Uterus (tissue), 4 donors: ENCODE results near the gene GPR158. TPM values are rescaled to one million over a fixed set of nuclear protein-coding genes. Genes with fewer than 3 reads are reported as not detected.

ENCODE experiments used
- DNase-seq, 2 donors: peaks; one replicate each; pipeline ENCODE4 v3.0.0-alpha.2; 2019 to 2020
- H3K27ac ChIP-seq, 2 donors: fragments of 200-600 bp; sonication (generic); 1 replicate in 1 of 2; 2 replicates in 1 of 2; pipeline ENCODE4 v1.5.1; 2016 to 2018
- H3K27me3 ChIP-seq, 2 donors: fragments of 200-600 bp; sonication (generic); one replicate each; pipeline ENCODE4 v1.5.1; 2018 to 2019; ENCODE audit warnings: control low read depth in 1 of 2
- H3K36me3 ChIP-seq, 2 donors: fragments of 200-600 bp; sonication (generic); one replicate each; pipeline ENCODE4 v1.5.1; 2019; ENCODE audit warnings: control low read depth in 1 of 2
- H3K4me1 ChIP-seq, 2 donors: fragments of 200-600 bp; sonication (generic); one replicate each; pipeline ENCODE4 v1.5.1; 2018 to 2019; ENCODE audit warnings: control low read depth in 1 of 2
- H3K4me3 ChIP-seq, 2 donors: fragments of 200-600 bp; sonication (generic); 1 replicate in 1 of 2; 2 replicates in 1 of 2; pipeline ENCODE4 v1.5.1; 2018 to 2019; ENCODE audit warnings: mild to moderate bottlenecking in 1 of 2
- H3K9me3 ChIP-seq, 2 donors: fragments of 200-600 bp; sonication (generic); one replicate each; pipeline ENCODE4 v1.5.1; 2019; ENCODE audit warnings: control low read depth in 1 of 2
- CTCF ChIP-seq, 4 experiments: fragments of 200-600 bp in 2 of 4; fragments of 450-650 bp in 2 of 4; sonication (generic) in 2 of 4; IDR thresholded peaks; one replicate each; pipeline ENCODE4 v1.5.1; 2016 to 2019; ENCODE audit warnings: antibody characterized with exemption in 4 of 4, mild to moderate bottlenecking in 2 of 4, moderate library complexity in 1 of 4
- POLR2A ChIP-seq, 2 donors: fragments of 450-650 bp; IDR thresholded peaks; one replicate each; pipeline ENCODE4 v1.6.1; 2016; ENCODE audit warnings: antibody characterized with exemption in 2 of 2, mild to moderate bottlenecking in 1 of 2, moderate library complexity in 1 of 2
- intact Hi-C: fragments of 100-400 bp; cut with DNase I; formaldehyde crosslinking; loops from one replicate; pipeline ENCODE4 v1.15.1; 2023; ENCODE audit warnings: low total_unique reads
- total RNA-seq, 4 donors: library from RNA; depleted of rRNA in 3 of 4; stranded (reverse); fragments of >200 nt in 3 of 4; gene quantifications; one replicate each; pipeline versions ENCODE4 v1.1.0 to v1.2.4, GENCODE V29; 2014 to 2023
- donor health status: DM: yes; HTN: yes; CAD: no.

Gene GPR158
- total RNA-seq, 4 donors from 2014 or later: 0.07 TPM; not detected in 3

GRCh38 chr10:25522946-25523608 is 348.3 kb downstream of the GPR158 start:
- TF ChIP-seq POLR2A (IDR thresholded peaks at IDR 0.05) (no peak), CTCF (IDR thresholded peaks at IDR 0.05) (no peak)
- DNase-seq: no peak
- no peak overlapping the region for H3K27ac ChIP-seq
- no peaks in the 10 kb centered on the region for H3K9me3 ChIP-seq
- no peaks in the 10 kb centered on the region for H3K4me1 ChIP-seq
- no peaks in the 10 kb centered on the region for H3K27me3 ChIP-seq
- intact Hi-C loops: no loop called here
- no peak overlapping the region for H3K4me3 ChIP-seq
- no peaks in the 10 kb centered on the region for H3K36me3 ChIP-seq

- intact Hi-C loops: no loop called here
- DNase-seq: no peak
- no peaks in the 10 kb centered on the region for H3K9me3 ChIP-seq
- TF ChIP-seq CTCF (IDR thresholded peaks at IDR 0.05): no peak
- TF ChIP-seq POLR2A (IDR thresholded peaks at IDR 0.05): no peak
- no peaks in the 10 kb centered on the region for H3K36me3 ChIP-seq
- no peak overlapping the region for H3K27ac ChIP-seq
- H3K4me3 ChIP-seq: no peak overlapping the region
- no peaks in the 10 kb centered on the region for H3K27me3 ChIP-seq
- no peaks in the 10 kb centered on the region for H3K4me1 ChIP-seq
Observed at GRCh38 chr10:25530306-25530705, 355.5 kb downstream of the GPR158 start.

- Histone ChIP-seq H3K4me3 (no peak overlapping the region), H3K27me3 (no peaks in the 10 kb centered on the region), H3K36me3 (no peaks in the 10 kb centered on the region), H3K27ac (no peak overlapping the region), H3K9me3 (no peaks in the 10 kb centered on the region), H3K4me1 (no peaks in the 10 kb centered on the region)
- intact Hi-C loops: no loop called here
- no peak for TF ChIP-seq CTCF (IDR thresholded peaks at IDR 0.05)
- no peak for TF ChIP-seq POLR2A (IDR thresholded peaks at IDR 0.05)
- DNase-seq: no peak
Observed at GRCh38 chr10:25531457-25532061, 356.8 kb downstream of the GPR158 start.

- intact Hi-C loops: no loop called here
Observed at GRCh38 chr10:25532213-25532612, 357.4 kb downstream of the GPR158 start.

More at GRCh38 chr10:25532213-25532612, 357.4 kb downstream of the GPR158 start:
- H3K4me3 ChIP-seq: no peak overlapping the region
- H3K36me3 ChIP-seq: no peaks in the 10 kb centered on the region
- no peaks in the 10 kb centered on the region for H3K27me3 ChIP-seq
- H3K9me3 ChIP-seq: no peaks in the 10 kb centered on the region
- no peaks in the 10 kb centered on the region for H3K4me1 ChIP-seq
- TF ChIP-seq CTCF (IDR thresholded peaks at IDR 0.05): no peak
- no peak for TF ChIP-seq POLR2A (IDR thresholded peaks at IDR 0.05)
- no peak for DNase-seq
- no peak overlapping the region for H3K27ac ChIP-seq
